ENCODE results near the gene PLSCR3.

PLSCR3 gene

DNA sequence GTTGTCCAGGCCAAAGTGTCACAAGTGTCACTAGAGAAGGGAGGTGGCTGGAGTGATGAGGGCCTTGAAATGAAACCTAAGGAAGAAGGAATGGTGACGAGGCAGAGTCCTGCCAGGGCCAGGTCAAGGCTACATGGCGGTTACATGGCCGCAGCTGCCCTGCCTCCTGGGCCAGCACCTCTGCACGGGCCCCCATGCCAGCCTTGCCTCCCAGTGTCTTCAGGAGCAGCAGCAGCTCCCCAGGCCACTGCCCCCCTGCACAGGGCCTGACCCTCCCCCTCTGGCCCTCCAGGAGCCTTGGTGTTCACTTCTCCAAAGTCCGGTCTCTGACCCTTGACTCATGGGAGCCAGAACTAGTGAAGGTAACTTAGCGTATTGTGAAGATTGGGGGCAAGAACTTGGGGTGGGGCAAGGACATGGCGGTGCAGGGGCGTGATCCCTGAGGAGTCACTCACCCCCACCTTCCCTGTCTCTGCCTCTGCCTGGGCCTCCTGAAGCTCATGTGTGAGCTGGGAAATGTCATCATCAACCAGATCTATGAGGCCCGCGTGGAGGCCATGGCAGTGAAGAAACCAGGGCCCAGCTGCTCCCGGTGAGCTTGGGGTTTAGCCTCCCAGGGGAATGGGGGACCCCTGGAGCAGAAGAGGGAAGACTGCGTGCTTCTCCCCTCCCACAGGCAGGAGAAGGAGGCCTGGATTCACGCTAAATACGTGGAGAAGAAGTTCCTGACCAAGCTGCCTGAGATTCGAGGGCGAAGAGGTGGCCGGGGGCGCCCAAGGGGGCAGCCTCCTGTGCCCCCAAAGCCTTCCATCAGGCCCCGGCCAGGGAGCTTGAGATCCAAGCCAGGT is 46.5 kb downstream of the PLSCR3 start:
- H2AFZ ChIP-seq (ENCODE audit: low read depth, low read length), result no peak overlapping the region
- no peaks in the 10 kb centered on the region for H3K79me2 ChIP-seq (ENCODE audit: low read length)
- no peaks in the 10 kb centered on the region for H3K36me3 ChIP-seq (replicated peaks; ENCODE audit: low read depth, low read length)
- H3K4me1 ChIP-seq (ENCODE audit: low read length), result peaks cover 5% of the 10 kb centered on the region; the same call in 1 of the 2 replicates
- TF ChIP-seq, protein P1, sequence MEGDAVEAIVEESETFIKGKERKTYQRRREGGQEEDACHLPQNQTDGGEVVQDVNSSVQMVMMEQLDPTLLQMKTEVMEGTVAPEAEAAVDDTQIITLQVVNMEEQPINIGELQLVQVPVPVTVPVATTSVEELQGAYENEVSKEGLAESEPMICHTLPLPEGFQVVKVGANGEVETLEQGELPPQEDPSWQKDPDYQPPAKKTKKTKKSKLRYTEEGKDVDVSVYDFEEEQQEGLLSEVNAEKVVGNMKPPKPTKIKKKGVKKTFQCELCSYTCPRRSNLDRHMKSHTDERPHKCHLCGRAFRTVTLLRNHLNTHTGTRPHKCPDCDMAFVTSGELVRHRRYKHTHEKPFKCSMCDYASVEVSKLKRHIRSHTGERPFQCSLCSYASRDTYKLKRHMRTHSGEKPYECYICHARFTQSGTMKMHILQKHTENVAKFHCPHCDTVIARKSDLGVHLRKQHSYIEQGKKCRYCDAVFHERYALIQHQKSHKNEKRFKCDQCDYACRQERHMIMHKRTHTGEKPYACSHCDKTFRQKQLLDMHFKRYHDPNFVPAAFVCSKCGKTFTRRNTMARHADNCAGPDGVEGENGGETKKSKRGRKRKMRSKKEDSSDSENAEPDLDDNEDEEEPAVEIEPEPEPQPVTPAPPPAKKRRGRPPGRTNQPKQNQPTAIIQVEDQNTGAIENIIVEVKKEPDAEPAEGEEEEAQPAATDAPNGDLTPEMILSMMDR (IDR thresholded peaks at IDR 0.05; ENCODE audit: low read depth, low read length), result no peak
- TF ChIP-seq EZH2phosphoT487 (IDR thresholded peaks at IDR 0.05; ENCODE audit: low read depth), result no peak
- H3K4me3 ChIP-seq (ENCODE audit: low read length), result no peak overlapping the region
- no peak overlapping the region for H3K9ac ChIP-seq (ENCODE audit: low read length)
- H3K27ac ChIP-seq (ENCODE audit: low read length), result no peak overlapping the region
- no peaks in the 10 kb centered on the region for H3K9me3 ChIP-seq (ENCODE audit: insufficient read depth, low read length)
- no peaks in the 10 kb centered on the region for H4K20me1 ChIP-seq (ENCODE audit: insufficient read depth, low read length)
- no peak overlapping the region for H3K4me2 ChIP-seq (ENCODE audit: low read length)
- no peaks in the 10 kb centered on the region for H3K27me3 ChIP-seq (ENCODE audit: low read depth, low read length)

DNA sequence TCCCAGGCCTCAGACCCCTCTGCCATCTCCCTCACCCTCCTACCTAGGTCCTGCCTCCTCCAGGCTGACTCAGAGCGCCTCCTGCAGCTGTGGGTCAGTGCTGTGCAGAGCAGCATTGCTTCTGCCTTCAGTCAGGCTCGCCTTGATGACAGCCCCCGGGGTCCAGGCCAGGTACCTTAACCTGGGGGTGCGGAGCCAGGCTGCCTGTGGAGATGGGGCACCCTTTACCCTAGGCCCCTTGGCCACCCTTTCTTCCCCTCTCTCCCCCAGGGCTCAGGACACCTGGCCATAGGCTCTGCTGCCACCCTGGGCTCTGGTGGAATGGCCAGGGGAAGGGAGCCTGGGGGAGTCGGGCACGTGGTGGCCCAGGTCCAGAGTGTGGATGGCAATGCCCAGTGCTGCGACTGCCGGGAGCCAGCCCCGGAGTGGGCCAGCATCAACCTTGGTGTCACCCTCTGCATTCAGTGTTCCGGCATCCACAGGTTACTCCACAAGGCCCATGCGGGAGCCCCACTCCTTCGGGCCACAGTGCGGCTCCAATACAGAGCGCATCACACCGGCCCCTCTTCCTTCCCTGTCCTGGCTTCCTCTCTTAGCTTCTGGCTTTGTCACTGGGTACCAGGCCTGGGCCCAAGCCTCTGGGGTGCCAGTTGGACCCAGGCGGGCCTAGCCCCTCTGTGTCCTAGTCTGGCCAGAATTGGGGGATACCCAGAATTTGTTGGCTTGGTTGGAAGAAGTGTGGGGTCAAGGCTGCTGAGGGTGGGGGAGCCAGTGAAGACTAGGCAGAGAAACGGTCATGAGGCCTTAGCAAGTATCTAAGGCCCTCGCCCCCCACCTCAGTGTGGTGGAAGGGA is 47.3 kb downstream of the PLSCR3 start:
- no peak overlapping the region for H3K4me2 ChIP-seq (ENCODE audit: low read length)
- H3K9me3 ChIP-seq (ENCODE audit: insufficient read depth, low read length), result no peaks in the 10 kb centered on the region
- no peak overlapping the region for H2AFZ ChIP-seq (ENCODE audit: low read depth, low read length)
- no peak overlapping the region for H3K9ac ChIP-seq (ENCODE audit: low read length)
- no peak overlapping the region for H3K4me3 ChIP-seq (ENCODE audit: low read length)
- no peaks in the 10 kb centered on the region for H4K20me1 ChIP-seq (ENCODE audit: insufficient read depth, low read length)
- H3K79me2 ChIP-seq (ENCODE audit: low read length), result no peaks in the 10 kb centered on the region
- no peak for TF ChIP-seq EZH2phosphoT487 (IDR thresholded peaks at IDR 0.05; ENCODE audit: low read depth)
- TF ChIP-seq, protein P1 (IDR thresholded peaks at IDR 0.05; ENCODE audit: low read depth, low read length), result no peak
- no peaks in the 10 kb centered on the region for H3K4me1 ChIP-seq (ENCODE audit: low read length)
- H3K36me3 ChIP-seq (replicated peaks; ENCODE audit: low read depth, low read length), result no peaks in the 10 kb centered on the region
- H3K27ac ChIP-seq (ENCODE audit: low read length), result no peak overlapping the region
- H3K27me3 ChIP-seq (ENCODE audit: low read depth, low read length), result no peaks in the 10 kb centered on the region

DNA sequence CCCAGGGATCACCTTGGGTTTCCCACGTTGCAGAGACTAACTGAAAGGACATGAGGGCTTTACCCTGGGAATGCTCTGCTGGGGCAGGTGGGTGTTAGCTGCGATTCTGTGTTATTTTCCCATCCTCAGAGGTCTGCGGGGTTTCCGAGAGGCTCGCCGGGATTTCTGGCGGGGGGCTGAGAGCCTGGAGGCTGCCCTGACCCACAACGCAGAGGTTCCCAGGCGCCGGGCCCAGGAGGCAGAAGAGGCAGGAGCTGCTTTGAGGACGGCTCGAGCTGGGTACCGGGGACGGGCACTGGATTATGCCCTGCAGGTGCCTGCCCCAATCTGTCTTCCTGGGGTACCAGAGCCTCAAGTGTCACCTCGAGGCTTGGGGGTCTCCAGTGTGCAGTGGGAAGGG is 51.1 kb downstream of the PLSCR3 start:
- Histone ChIP-seq H4K20me1 (ENCODE audit: insufficient read depth, low read length) (no peaks in the 10 kb centered on the region), H3K27me3 (ENCODE audit: low read depth, low read length) (no peaks in the 10 kb centered on the region), H3K9me3 (ENCODE audit: insufficient read depth, low read length) (no peaks in the 10 kb centered on the region), H3K36me3 (replicated peaks; ENCODE audit: low read depth, low read length) (no peaks in the 10 kb centered on the region), H2AFZ (ENCODE audit: low read depth, low read length) (no peak overlapping the region), H3K4me2 (ENCODE audit: low read length) (no peak overlapping the region), H3K79me2 (ENCODE audit: low read length) (no peaks in the 10 kb centered on the region), H3K4me3 (ENCODE audit: low read length) (no peak overlapping the region), H3K27ac (ENCODE audit: low read length) (no peak overlapping the region), H3K9ac (ENCODE audit: low read length) (no peak overlapping the region), H3K4me1 (ENCODE audit: low read length) (no peaks in the 10 kb centered on the region)
- no peak for TF ChIP-seq EZH2phosphoT487 (IDR thresholded peaks at IDR 0.05; ENCODE audit: low read depth)
- TF ChIP-seq, protein P1 (IDR thresholded peaks at IDR 0.05; ENCODE audit: low read depth, low read length), result no peak

DNA sequence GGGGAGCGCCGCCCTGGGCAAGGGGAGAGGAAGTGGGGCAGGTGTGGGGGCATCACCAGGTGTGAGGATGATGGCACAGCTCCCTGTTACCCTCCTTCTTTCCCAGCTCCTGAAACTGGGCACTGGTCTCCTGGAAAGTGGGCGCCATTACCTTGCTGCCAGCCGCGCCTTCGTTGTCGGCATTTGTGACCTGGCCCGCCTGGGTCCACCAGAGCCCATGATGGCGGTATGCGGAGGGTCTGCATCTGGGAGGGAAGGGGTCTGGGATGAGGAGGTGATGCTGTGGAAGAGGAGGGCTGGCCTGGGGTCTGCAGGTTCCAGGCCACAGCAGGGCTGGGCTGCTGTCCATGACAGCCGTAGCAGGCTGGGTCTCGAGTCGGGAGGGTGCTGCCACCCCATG is 52.5 kb downstream of the PLSCR3 start:
- TF ChIP-seq, protein P1 (IDR thresholded peaks at IDR 0.05; ENCODE audit: low read depth, low read length), result no peak
- TF ChIP-seq EZH2phosphoT487 (IDR thresholded peaks at IDR 0.05; ENCODE audit: low read depth), result no peak
- Histone ChIP-seq H3K4me1 (ENCODE audit: low read length) (peaks cover 5% of the 10 kb centered on the region), H2AFZ (ENCODE audit: low read depth, low read length) (no peak overlapping the region), H3K4me3 (ENCODE audit: low read length) (no peak overlapping the region), H3K9ac (ENCODE audit: low read length) (no peak overlapping the region), H3K27ac (ENCODE audit: low read length) (no peak overlapping the region), H3K79me2 (ENCODE audit: low read length) (peaks cover 4% of the 10 kb centered on the region; the same call in 1 of the 2 replicates), H3K36me3 (replicated peaks; ENCODE audit: low read depth, low read length) (peaks cover 4% of the 10 kb centered on the region), H3K9me3 (ENCODE audit: insufficient read depth, low read length) (no peaks in the 10 kb centered on the region), H3K4me2 (ENCODE audit: low read length) (no peak overlapping the region), H3K27me3 (ENCODE audit: low read depth, low read length) (no peaks in the 10 kb centered on the region), H4K20me1 (ENCODE audit: insufficient read depth, low read length) (no peaks in the 10 kb centered on the region)
